ENCODE results near the gene IL6R.

IL6R gene

DNA sequence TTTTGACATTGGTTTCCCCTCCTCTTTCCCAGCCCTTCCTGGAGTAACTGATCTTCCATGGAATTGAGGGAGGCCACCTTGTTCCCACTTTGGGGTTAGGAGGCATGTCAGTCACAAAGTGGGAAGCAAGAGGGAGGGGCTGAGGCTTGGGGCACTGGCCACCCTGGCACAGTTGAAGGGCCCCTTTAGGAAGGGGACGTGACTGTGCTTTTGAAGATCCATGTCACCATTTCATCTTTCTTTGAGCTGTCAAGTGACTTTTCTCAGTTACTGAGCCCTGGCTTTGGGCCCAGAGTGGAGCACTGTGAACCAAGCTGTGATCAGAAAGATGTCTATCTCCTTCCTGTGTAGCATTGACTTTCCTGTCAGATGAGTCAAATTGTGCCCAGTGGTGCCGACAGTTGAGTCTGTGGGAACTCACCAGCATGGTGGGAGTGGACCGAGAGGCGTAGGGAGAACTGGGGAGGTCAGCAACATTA lies 58.4 kb downstream of the IL6R start:
- in situ Hi-C loops (cut with HindIII; ENCODE audit: low sequenced_read_pairs): no loop called here
- TF ChIP-seq, protein P1, sequence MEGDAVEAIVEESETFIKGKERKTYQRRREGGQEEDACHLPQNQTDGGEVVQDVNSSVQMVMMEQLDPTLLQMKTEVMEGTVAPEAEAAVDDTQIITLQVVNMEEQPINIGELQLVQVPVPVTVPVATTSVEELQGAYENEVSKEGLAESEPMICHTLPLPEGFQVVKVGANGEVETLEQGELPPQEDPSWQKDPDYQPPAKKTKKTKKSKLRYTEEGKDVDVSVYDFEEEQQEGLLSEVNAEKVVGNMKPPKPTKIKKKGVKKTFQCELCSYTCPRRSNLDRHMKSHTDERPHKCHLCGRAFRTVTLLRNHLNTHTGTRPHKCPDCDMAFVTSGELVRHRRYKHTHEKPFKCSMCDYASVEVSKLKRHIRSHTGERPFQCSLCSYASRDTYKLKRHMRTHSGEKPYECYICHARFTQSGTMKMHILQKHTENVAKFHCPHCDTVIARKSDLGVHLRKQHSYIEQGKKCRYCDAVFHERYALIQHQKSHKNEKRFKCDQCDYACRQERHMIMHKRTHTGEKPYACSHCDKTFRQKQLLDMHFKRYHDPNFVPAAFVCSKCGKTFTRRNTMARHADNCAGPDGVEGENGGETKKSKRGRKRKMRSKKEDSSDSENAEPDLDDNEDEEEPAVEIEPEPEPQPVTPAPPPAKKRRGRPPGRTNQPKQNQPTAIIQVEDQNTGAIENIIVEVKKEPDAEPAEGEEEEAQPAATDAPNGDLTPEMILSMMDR (IDR thresholded peaks at IDR 0.05; ENCODE audit: low read depth, low read length, missing control alignments): no peak
- DNase-seq (ENCODE audit: low read depth): no peak
- H3K4me3 ChIP-seq (ENCODE audit: low read depth, low read length): no peak overlapping the region

DNA sequence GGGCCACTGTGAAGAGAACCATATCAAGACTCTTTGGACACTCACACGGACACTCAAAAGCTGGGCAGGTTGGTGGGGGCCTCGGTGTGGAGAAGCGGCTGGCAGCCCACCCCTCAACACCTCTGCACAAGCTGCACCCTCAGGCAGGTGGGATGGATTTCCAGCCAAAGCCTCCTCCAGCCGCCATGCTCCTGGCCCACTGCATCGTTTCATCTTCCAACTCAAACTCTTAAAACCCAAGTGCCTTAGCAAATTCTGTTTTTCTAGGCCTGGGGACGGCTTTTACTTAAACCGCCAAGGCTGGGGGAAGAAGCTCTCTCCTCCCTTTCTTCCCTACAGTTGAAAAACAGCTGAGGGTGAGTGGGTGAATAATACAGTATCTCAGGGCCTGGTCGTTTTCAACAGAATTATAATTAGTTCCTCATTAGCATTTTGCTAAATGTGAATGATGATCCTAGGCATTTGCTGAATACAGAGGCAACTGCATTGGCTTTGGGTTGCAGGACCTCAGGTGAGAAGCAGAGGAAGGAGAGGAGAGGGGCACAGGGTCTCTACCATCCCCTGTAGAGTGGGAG lies 60.6 kb downstream of the IL6R start:
- TF ChIP-seq, protein P1 (IDR thresholded peaks at IDR 0.05; ENCODE audit: low read depth, low read length, missing control alignments): no peak
- DNase-seq (ENCODE audit: low read depth): no peak
- in situ Hi-C loops (cut with HindIII; ENCODE audit: low sequenced_read_pairs): no loop called here
- H3K4me3 ChIP-seq (ENCODE audit: low read depth, low read length): no peak overlapping the region

DNA sequence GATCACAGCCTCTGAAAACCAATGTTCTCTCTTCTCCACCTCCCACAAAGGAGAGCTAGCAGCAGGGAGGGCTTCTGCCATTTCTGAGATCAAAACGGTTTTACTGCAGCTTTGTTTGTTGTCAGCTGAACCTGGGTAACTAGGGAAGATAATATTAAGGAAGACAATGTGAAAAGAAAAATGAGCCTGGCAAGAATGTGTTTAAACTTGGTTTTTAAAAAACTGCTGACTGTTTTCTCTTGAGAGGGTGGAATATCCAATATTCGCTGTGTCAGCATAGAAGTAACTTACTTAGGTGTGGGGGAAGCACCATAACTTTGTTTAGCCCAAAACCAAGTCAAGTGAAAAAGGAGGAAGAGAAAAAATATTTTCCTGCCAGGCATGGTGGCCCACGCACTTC lies 61.1 kb downstream of the IL6R start:
- no peak for DNase-seq (ENCODE audit: low read depth)
- TF ChIP-seq, protein P1 (IDR thresholded peaks at IDR 0.05; ENCODE audit: low read depth, low read length, missing control alignments): no peak
- H3K4me3 ChIP-seq (ENCODE audit: low read depth, low read length): no peak overlapping the region
- in situ Hi-C loops (cut with HindIII; ENCODE audit: low sequenced_read_pairs): no loop called here

DNA sequence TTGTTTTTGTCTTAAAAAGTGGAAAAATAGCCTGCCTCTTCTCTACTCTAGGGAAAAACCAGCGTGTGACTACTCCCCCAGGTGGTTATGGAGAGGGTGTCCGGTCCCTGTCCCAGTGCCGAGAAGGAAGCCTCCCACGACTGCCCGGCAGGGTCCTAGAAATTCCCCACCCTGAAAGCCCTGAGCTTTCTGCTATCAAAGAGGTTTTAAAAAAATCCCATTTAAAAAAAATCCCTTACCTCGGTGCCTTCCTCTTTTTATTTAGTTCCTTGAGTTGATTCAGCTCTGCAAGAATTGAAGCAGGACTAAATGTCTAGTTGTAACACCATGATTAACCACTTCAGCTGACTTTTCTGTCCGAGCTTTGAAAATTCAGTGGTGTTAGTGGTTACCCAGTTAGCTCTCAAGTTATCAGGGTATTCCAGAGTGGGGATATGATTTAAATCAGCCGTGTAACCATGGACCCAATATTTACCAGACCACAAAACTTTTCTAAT lies 61.8 kb downstream of the IL6R start:
- no peak for DNase-seq (ENCODE audit: low read depth)
- in situ Hi-C loops (cut with HindIII; ENCODE audit: low sequenced_read_pairs): no loop called here
- H3K4me3 ChIP-seq (ENCODE audit: low read depth, low read length): no peak overlapping the region
- TF ChIP-seq, protein P1 (IDR thresholded peaks at IDR 0.05; ENCODE audit: low read depth, low read length, missing control alignments): no peak

DNA sequence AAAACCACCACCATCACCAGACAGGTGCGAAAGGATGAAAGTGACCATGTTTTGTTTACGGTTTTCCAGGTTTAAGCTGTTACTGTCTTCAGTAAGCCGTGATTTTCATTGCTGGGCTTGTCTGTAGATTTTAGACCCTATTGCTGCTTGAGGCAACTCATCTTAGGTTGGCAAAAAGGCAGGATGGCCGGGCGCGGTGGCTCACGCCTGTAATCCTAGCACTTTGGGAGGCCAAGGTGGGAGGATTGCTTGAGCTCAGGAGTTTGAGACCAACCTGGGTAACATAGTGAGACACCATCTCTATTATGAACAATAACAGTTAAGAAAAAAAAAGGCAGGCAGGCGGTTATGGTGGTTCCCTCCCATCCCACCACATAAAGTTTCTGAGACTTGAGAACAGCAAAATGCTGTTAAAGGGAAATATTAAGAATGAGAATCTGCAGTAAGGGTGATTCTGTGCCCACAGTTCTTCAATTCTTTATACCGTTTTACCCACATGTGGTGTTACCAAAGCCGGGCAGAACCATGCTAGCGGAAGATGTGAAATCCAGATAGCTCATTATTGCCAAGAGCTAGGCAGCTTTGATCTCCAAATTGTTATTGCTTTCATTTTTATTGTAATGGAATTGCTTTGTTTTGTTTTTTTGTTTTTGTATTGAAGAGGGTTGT lies 62.4 kb downstream of the IL6R start:
- TF ChIP-seq, protein P1 (IDR thresholded peaks at IDR 0.05; ENCODE audit: low read depth, low read length, missing control alignments): no peak
- no peak overlapping the region for H3K4me3 ChIP-seq (ENCODE audit: low read depth, low read length)
- no peak for DNase-seq (ENCODE audit: low read depth)
- in situ Hi-C loops (cut with HindIII; ENCODE audit: low sequenced_read_pairs): no loop called here

DNA sequence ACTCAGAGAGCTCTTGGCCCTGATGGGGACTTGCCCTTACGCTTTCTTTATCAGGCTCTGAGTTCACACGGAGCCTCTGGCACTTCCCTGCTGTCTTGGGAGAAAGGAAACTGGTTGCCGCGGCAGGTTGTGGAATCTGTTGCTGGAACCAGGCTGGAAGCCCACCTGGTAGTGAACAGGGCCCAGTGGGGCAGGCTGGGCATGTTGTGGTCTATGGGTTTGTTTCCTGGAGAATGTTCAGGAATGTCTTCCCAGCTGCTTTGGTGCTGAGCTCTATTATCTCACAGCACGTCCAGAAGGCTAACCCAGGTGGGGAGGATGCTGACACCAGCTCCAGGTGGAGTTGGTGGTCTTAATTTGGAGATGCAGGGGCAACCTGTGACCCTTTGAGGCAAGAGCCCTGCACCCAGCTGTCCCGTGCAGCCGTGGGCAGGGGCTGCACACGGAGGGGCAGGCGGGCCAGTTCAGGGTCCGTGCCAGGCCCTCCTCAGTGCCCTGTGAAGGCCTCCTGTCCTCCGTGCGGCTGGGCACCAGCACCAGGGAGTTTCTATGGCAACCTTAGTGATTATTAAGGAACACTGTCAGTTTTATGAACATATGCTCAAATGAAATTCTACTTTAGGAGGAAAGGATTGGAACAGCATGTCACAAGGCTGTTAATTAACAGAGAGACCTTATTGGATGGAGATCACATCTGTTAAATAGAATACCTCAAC lies 63.5 kb downstream of the IL6R start:
- in situ Hi-C loops (cut with HindIII; ENCODE audit: low sequenced_read_pairs): no loop called here
- H3K4me3 ChIP-seq (ENCODE audit: low read depth, low read length): no peak overlapping the region
- no peak for DNase-seq (ENCODE audit: low read depth)
- TF ChIP-seq, protein P1 (IDR thresholded peaks at IDR 0.05; ENCODE audit: low read depth, low read length, missing control alignments): no peak

Measured in astrocyte of the cerebellum (primary cell).